ACC112 (cell line): ENCODE data around the gene HTRA3.

Experiments
- H2AFZ ChIP-seq: fragments of 200-600 bp; sonication (generic); one replicate; pipeline ENCODE4 v1.6.0; 2017; ENCODE audit warnings: antibody characterized with exemption, low read length; ENCODE audit not compliant: unreplicated experiment
- H3K27ac ChIP-seq: fragments of 200-600 bp; sonication (generic); 2 replicates; pipeline ENCODE4 v1.5.1; 2014; ENCODE audit warnings: low read depth, mild to moderate bottlenecking, antibody characterized with exemption, low read length, moderate library complexity
- H3K27me3 ChIP-seq: fragments of 200-600 bp; sonication (generic); 2 replicates; pipeline ENCODE4 v1.6.1; 2014; ENCODE audit warnings: mild to moderate bottlenecking, antibody characterized with exemption, low read length, moderate library complexity, mixed read lengths; ENCODE audit not compliant: insufficient read depth
- H3K36me3 ChIP-seq: fragments of 200-600 bp; sonication (generic); 2 replicates; pipeline ENCODE4 v1.6.1; 2016; ENCODE audit warnings: mild to moderate bottlenecking, antibody characterized with exemption, low read length, moderate library complexity, mixed read lengths; ENCODE audit not compliant: insufficient read depth
- H3K4me1 ChIP-seq: fragments of 200-600 bp; sonication (generic); one replicate; pipeline ENCODE4 v1.6.1; 2016; ENCODE audit warnings: low read length, mixed read lengths; ENCODE audit not compliant: insufficient read depth, unreplicated experiment, control insufficient read depth
- H3K4me3 ChIP-seq: fragments of 200-600 bp; sonication (generic); 2 replicates; pipeline ENCODE4 v1.5.1; 2014; ENCODE audit warnings: mild to moderate bottlenecking, low read depth, low read length
- H3K79me2 ChIP-seq: fragments of 200-600 bp; sonication (generic); one replicate; pipeline ENCODE4 v1.6.0; 2016; ENCODE audit warnings: low read length; ENCODE audit not compliant: control insufficient read depth, unreplicated experiment, insufficient read depth

The HTRA3 gene

GRCh38 chr4:8318509-8318908, 49.0 kb downstream of the HTRA3 start:
- Histone ChIP-seq H3K27me3 (peaks cover 8% of the 10 kb centered on the region; the same call in 1 of the 2 replicates), H3K4me1 (peaks cover 10% of the 10 kb centered on the region), H3K36me3 (no peaks in the 10 kb centered on the region), H3K4me3 (no peak overlapping the region), H2AFZ (no peak overlapping the region), H3K79me2 (no peaks in the 10 kb centered on the region), H3K27ac (no peak overlapping the region)

GRCh38 chr4:8319061-8319460, 49.5 kb downstream of the HTRA3 start:
- Histone ChIP-seq H3K4me3 (no peak overlapping the region), H3K27ac (no peak overlapping the region), H3K79me2 (no peaks in the 10 kb centered on the region), H2AFZ (no peak overlapping the region), H3K4me1 (peaks cover 10% of the 10 kb centered on the region), H3K27me3 (peaks cover 5% of the 10 kb centered on the region; the same call in 1 of the 2 replicates), H3K36me3 (no peaks in the 10 kb centered on the region)

GRCh38 chr4:8319731-8320385, 50.3 kb downstream of the HTRA3 start:
- Histone ChIP-seq H2AFZ (no peak overlapping the region), H3K79me2 (no peaks in the 10 kb centered on the region), H3K27me3 (no peaks in the 10 kb centered on the region), H3K27ac (no peak overlapping the region), H3K4me1 (peaks cover 10% of the 10 kb centered on the region), H3K36me3 (no peaks in the 10 kb centered on the region), H3K4me3 (no peak overlapping the region)

GRCh38 chr4:8320386-8320750, 50.8 kb downstream of the HTRA3 start:
- peaks cover 9% of the 10 kb centered on the region for H3K4me1 ChIP-seq
- no peaks in the 10 kb centered on the region for H3K36me3 ChIP-seq
- no peaks in the 10 kb centered on the region for H3K79me2 ChIP-seq
- no peak overlapping the region for H3K4me3 ChIP-seq
- H3K27me3 ChIP-seq: no peaks in the 10 kb centered on the region
- no peak overlapping the region for H2AFZ ChIP-seq
- H3K27ac ChIP-seq: no peak overlapping the region

- H3K4me3 ChIP-seq: no peak overlapping the region
- no peak overlapping the region for H3K27ac ChIP-seq
- no peaks in the 10 kb centered on the region for H3K27me3 ChIP-seq
- no peak overlapping the region for H2AFZ ChIP-seq
- H3K79me2 ChIP-seq: no peaks in the 10 kb centered on the region
- no peaks in the 10 kb centered on the region for H3K36me3 ChIP-seq
- peaks cover 2% of the 10 kb centered on the region for H3K4me1 ChIP-seq
Measured at GRCh38 chr4:8321220-8321619, 51.7 kb downstream of the HTRA3 start.

- Histone ChIP-seq H3K4me3 (no peak overlapping the region), H2AFZ (no peak overlapping the region), H3K27ac (no peak overlapping the region), H3K79me2 (no peaks in the 10 kb centered on the region), H3K36me3 (no peaks in the 10 kb centered on the region), H3K27me3 (no peaks in the 10 kb centered on the region), H3K4me1 (no peaks in the 10 kb centered on the region)
Measured at GRCh38 chr4:8321771-8322170, 52.2 kb downstream of the HTRA3 start.

GRCh38 chr4:8322794-8323704, 53.5 kb downstream of the HTRA3 start:
- no peaks in the 10 kb centered on the region for H3K27me3 ChIP-seq
- no peak overlapping the region for H3K4me3 ChIP-seq
- H3K27ac ChIP-seq: no peak overlapping the region
- H3K79me2 ChIP-seq: no peaks in the 10 kb centered on the region
- no peaks in the 10 kb centered on the region for H3K36me3 ChIP-seq
- H2AFZ ChIP-seq: no peak overlapping the region
- no peaks in the 10 kb centered on the region for H3K4me1 ChIP-seq

- no peaks in the 10 kb centered on the region for H3K4me1 ChIP-seq
- H3K27me3 ChIP-seq: no peaks in the 10 kb centered on the region
- H3K36me3 ChIP-seq: no peaks in the 10 kb centered on the region
- H2AFZ ChIP-seq: no peak overlapping the region
- no peak overlapping the region for H3K27ac ChIP-seq
- no peak overlapping the region for H3K4me3 ChIP-seq
- no peaks in the 10 kb centered on the region for H3K79me2 ChIP-seq
Measured at GRCh38 chr4:8323947-8324555, 54.5 kb downstream of the HTRA3 start.

- Histone ChIP-seq H3K27ac (no peak overlapping the region), H3K4me3 (no peak overlapping the region), H3K27me3 (no peaks in the 10 kb centered on the region), H3K4me1 (no peaks in the 10 kb centered on the region), H3K79me2 (no peaks in the 10 kb centered on the region), H3K36me3 (no peaks in the 10 kb centered on the region), H2AFZ (no peak overlapping the region)
Measured at GRCh38 chr4:8324640-8325239, 55.2 kb downstream of the HTRA3 start.

GRCh38 chr4:8325291-8325973, 55.9 kb downstream of the HTRA3 start:
- Histone ChIP-seq H2AFZ (no peak overlapping the region), H3K36me3 (no peaks in the 10 kb centered on the region), H3K4me3 (no peak overlapping the region), H3K27ac (no peak overlapping the region), H3K27me3 (no peaks in the 10 kb centered on the region), H3K4me1 (no peaks in the 10 kb centered on the region), H3K79me2 (no peaks in the 10 kb centered on the region)
